Immature natural killer cell (primary cell): ENCODE results near the gene ANKS1B. TPM values are rescaled to one million over a fixed set of nuclear protein-coding genes. Genes with fewer than 3 reads are reported as not detected.

ENCODE experiments used
- polyA plus RNA-seq, 3 donors: library from polyadenylated mRNA; unstranded; fragments of 300-500 nt; fragmentation: Illumina TruSeq; gene quantifications; one replicate each; pipeline ENCODE4 v1.2.3, GENCODE V29; 2021

Gene ANKS1B
- polyA plus RNA-seq, 3 donors from 2014 or later: not detected

Other genes starting within 250 kb of the ANKS1B start
- 10 to 100 TPM; 15.6 to 24.8 (median 16.4) TPM for gene BLTP3B, start 157.9 kb upstream of the ANKS1B start, polyA plus RNA-seq
- 10 to 100 TPM; 40.6 to 54.6 (median 41.3) TPM for gene ACTR6, start 215.9 kb upstream of the ANKS1B start, polyA plus RNA-seq